ENCODE data around the gene DNAI1.

The DNAI1 gene

DNA sequence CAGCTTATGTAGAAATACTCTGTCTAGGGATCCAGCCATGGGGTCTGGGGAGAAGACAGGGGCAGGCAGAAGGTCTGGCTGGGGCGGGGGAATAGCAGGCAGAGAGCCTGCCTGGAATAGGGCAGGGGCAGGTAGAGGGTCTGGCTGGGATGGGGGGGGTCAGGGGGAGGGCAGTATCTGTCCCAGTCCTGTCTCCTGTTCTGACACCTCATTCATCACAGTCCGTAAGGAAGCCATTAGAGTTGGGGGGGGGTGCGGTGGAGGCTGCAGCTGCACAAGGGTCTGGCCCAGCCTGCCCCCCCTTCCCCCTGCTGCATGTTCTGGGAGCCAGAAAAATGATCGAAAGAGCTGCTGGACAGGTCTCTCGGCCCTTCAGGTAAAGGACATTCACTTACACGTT is 98.3 kb downstream of the DNAI1 start:
- DNase-seq (ENCODE audit: low read depth): no peak
- H3K4me3 ChIP-seq (ENCODE audit: low read depth, low read length): no peak overlapping the region
- TF ChIP-seq, protein P1, sequence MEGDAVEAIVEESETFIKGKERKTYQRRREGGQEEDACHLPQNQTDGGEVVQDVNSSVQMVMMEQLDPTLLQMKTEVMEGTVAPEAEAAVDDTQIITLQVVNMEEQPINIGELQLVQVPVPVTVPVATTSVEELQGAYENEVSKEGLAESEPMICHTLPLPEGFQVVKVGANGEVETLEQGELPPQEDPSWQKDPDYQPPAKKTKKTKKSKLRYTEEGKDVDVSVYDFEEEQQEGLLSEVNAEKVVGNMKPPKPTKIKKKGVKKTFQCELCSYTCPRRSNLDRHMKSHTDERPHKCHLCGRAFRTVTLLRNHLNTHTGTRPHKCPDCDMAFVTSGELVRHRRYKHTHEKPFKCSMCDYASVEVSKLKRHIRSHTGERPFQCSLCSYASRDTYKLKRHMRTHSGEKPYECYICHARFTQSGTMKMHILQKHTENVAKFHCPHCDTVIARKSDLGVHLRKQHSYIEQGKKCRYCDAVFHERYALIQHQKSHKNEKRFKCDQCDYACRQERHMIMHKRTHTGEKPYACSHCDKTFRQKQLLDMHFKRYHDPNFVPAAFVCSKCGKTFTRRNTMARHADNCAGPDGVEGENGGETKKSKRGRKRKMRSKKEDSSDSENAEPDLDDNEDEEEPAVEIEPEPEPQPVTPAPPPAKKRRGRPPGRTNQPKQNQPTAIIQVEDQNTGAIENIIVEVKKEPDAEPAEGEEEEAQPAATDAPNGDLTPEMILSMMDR (IDR thresholded peaks at IDR 0.05; ENCODE audit: insufficient read depth, low read depth, low read length, missing control alignments): no peak

DNA sequence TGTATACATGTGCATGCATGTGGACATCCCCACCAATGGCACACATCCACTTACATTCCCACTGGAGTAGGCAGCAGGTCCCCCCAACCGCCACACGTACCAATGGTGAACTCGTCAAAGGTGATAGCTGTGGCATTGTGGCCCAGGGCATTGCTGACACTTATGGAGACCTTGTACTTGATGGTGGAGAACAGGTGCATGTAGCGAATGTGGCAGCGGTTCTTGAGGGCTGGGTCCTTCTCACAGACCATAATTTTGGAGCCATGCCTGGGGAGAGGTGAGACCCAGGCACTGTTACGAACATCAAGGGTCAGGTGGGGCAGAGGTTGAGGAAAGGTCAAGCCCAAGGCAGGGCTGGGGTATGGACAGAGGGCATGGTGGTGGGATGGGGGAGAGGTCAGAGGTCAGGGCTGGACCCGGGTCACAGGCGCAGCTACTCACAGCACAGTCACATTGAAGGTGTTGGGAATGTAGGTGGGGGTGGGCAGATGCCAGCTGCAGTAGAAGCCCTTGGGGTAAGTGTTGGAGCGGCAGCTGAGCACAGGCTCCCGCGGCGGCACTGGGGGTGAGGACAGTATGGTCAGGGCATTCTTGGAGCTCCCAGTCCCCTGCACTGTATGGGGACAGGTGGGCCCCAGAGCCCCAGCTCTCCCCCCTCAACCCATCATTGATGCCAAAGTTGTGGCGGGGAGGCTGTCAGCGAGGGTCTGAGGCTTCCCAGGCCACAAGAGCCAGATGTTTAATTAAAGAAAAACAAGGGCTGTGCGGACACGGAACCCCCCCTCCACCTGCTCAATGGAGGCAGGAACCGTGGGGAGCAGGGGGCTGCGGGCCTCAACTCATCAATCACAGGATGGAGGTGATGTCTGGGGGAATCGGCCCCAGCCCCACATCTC is 99.1 kb downstream of the DNAI1 start:
- no peak for DNase-seq (ENCODE audit: low read depth)
- TF ChIP-seq, protein P1 (IDR thresholded peaks at IDR 0.05; ENCODE audit: insufficient read depth, low read depth, low read length, missing control alignments): no peak

DNA sequence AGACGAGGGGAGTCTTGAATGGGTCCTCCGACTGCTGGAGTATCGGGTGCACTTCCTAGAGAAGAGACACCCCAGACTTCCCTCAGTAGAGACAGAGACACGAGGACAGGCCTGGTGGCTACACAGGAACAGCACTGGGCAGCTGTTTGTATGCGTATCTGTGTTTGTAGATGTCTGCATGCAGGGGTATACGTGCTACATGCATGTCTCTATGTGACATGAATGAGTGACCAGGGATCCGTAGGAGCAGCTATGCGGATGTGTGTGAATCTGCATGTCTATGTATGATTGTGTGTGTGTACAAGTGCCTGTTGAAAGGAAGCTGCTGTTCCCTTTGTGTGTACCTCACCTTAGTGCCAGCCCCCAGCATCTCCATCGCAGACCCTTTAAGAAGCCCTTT is 99.8 kb downstream of the DNAI1 start:
- TF ChIP-seq, protein P1 (IDR thresholded peaks at IDR 0.05; ENCODE audit: insufficient read depth, low read depth, low read length, missing control alignments): no peak
- DNase-seq (ENCODE audit: low read depth): no peak

More for the DNA sequence above, 99.1 kb downstream of the DNAI1 start:
- no peak overlapping the region for H3K4me3 ChIP-seq (ENCODE audit: low read depth, low read length)

DNA sequence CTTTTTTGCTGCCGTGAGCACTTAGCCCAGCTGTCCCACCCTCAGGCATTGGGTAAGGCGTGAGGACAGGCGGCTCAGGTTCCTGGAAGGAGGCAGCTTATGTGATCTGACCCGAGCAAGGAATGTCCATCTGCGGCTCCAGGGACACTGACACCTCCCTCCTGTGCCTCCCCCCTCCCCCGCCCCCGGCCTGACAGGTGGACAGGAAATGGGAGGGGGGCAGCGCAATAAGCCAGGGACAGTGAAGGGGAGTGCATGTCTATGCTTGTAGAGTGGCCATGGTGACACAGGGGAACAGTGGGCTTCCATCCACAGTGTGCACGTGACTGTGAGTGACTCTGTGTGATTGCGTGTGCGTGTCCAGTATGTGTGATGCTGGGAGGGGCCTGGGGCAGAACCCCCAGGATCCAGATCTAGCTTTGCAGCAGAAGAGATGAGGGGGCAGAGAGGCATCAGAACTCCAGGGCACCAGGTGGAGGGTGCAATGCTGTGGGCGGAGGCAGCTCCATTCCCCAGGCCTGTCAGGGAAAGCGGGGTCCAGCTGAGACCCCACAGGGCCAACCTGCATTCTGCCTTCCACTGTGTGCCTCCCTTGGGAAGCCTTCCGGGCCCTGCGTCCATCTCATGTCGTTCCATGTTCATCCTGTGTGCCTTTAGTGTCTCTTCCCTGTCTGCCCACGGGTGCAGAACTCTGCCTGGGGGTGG is 100.5 kb downstream of the DNAI1 start:
- no peak overlapping the region for H3K4me3 ChIP-seq (ENCODE audit: low read depth, low read length)
- TF ChIP-seq, protein P1 (IDR thresholded peaks at IDR 0.05; ENCODE audit: insufficient read depth, low read depth, low read length, missing control alignments): no peak
- DNase-seq (ENCODE audit: low read depth): no peak

More for the DNA sequence above, 99.8 kb downstream of the DNAI1 start:
- H3K4me3 ChIP-seq (ENCODE audit: low read depth, low read length): no peak overlapping the region

DNA sequence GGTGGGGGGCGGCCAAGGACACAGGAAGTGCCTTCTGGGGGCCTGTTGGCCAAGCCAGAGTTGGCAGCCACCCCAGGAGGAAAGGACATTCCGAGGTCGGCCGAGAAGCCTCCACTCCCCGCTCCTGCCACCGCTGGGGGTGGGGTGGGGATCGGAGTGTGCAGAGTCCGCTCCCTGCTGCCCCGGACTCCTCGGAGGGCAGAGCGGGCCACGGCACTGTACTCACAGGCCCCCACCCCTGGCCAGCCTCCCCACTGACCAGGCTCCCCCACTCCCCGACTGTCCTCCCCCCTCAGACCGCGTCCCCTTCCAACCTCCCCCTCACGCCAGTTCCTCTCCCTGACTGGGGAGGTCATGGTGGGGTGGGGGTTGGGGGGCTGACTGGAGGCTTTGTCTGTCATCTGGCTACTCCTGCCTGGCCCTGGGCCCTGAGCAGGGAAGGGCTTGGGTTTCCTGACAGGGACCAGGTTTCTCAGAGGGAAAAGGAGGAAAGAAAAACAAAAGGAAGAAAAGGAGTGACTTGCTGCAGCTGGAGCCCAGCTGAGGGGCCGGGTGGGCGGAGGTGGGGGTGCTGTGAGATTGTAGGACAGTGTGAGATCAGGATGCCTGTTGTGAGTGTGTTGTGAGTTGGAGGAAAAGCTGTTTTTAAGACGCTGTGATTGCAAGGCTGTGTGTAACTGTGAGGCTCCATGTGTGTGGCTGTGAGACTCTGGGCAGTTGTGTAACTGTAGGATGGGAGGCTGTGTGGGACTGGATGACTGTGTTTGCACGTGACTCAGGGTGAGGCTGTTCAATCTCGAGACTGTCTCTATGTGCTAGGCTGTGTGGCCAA is 101.2 kb downstream of the DNAI1 start:
- TF ChIP-seq, protein P1 (IDR thresholded peaks at IDR 0.05; ENCODE audit: insufficient read depth, low read depth, low read length, missing control alignments): no peak
- no peak overlapping the region for H3K4me3 ChIP-seq (ENCODE audit: low read depth, low read length)
- no peak for DNase-seq (ENCODE audit: low read depth)

DNA sequence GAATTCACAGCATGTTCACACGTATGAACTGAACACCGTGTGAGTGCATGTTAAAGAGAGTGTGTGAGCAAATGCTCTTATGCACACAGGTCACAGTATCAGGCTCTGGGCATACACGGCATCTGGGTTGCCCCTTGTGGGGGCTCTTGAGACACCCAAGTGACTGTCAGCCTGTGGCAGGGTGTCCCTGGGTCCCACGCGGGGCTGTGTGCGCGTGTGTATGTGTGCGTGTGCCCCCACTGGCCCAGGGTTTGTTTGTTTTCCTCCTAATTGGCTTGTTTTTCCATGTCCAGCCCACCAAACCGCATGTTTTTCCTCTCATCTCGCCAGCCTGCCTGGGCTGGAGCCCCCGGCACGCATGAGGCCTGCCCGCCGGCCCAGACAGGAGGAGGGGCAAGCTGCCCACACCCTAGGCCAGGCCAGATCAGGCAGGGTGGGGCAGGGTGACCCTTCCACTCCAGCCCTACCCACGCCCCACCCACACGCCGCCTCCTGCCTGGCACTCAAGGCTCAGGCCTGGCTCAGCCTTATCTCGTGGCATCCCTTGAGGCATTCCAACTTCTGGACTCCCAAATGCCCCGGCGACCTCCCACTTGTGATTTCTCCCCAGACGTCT is 102.1 kb downstream of the DNAI1 start:
- H3K4me3 ChIP-seq (ENCODE audit: low read depth, low read length): no peak overlapping the region
- no peak for DNase-seq (ENCODE audit: low read depth)
- TF ChIP-seq, protein P1 (IDR thresholded peaks at IDR 0.05; ENCODE audit: insufficient read depth, low read depth, low read length, missing control alignments): no peak

All from GM12865 (cell line).